Measurements from ENCODE around the gene SLC47A1.
"Not testable (repeated sequence)": the region's sequence is repeated elsewhere in the genome, so short reads cannot be mapped to it uniquely, and the experiment has no call there.

The SLC47A1 gene, protein sequence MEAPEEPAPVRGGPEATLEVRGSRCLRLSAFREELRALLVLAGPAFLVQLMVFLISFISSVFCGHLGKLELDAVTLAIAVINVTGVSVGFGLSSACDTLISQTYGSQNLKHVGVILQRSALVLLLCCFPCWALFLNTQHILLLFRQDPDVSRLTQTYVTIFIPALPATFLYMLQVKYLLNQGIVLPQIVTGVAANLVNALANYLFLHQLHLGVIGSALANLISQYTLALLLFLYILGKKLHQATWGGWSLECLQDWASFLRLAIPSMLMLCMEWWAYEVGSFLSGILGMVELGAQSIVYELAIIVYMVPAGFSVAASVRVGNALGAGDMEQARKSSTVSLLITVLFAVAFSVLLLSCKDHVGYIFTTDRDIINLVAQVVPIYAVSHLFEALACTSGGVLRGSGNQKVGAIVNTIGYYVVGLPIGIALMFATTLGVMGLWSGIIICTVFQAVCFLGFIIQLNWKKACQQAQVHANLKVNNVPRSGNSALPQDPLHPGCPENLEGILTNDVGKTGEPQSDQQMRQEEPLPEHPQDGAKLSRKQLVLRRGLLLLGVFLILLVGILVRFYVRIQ

DNA sequence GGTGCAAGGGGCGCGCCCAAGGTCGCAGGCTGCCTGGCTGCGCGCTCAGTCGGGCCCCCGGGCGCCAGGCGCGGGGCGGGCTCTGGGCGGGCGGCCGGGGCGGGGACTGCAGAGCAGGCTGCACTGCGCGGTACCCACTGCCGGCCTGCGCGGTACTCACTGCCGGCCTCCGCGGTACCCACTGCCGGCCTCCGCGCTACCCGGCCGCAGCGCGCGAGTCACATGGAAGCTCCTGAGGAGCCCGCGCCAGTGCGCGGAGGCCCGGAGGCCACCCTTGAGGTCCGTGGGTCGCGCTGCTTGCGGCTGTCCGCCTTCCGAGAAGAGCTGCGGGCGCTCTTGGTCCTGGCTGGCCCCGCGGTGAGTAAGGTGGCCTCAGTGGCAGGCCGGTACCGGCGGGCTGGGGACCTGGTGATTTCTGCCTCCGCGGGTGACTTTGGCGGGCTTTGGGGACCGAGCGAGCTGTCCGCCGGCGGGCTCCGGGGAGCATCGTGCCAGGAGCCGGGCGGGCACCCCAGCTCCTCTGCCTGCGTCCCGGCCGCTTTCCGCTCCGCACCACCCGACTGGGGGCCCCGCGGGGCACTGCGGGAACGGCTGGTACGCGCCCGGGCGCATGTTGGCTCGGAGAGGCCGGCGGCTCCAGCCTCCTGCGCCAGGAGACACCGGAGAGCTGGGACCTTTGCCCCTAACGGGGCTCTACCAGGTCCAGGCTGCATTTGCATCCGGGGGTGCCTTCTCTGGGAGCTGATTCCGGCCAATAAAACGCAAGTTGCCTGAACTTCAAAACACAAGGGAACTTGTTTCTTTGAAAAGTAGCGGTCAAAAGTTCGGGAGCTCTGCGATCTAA is at the start of gene SLC47A1:
Gene SLC47A1 (plus strand): TSS at position 137 of the 844 bp plus-strand sequence. CDS start 86 bp downstream, at position 223.
- peaks cover 14% of the 10 kb centered on the region for H3K4me1 Mint-ChIP-seq
- peak within 1 kb of the TSS; percentile 61 for H3K4me3 Mint-ChIP-seq
- DNase-seq (ENCODE audit: low spot score in 2 of 2): peak in 1 of 2 donors; percentile 54
- H3K36me3 Mint-ChIP-seq: no peaks in the 10 kb centered on the region
- peak; percentile 79 for ATAC-seq
- no peaks in the 10 kb centered on the region for H3K9me3 Mint-ChIP-seq
- no peak within 1 kb of the TSS for H3K27ac Mint-ChIP-seq

DNA sequence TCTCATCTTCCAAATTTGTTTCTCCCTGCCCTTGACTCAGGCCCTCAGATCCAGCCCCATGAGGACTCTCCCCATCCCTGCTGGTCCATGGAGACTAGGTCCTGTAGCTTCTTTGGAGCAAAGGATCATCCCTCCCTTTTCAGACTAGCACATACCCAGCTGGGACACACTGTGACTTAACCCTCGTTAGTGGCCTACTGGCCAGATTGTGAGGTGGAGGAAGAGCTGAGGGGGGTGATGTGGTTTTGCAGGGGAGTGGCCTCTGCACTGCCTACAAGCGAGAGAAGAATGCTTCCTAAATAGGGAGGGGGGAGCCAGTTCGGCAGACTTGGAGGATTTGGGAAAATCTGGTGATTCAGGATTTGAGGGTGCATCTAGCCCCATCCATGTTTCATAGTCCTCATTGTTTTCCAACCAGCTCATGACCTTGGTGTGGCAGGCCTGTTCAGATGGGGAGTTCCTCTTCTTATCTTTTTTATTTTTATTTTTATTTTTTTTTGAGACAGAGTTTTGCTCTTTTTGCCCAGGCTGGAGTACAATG is 47.8 kb upstream of the SLC47A1 start:
- Mint-ChIP-seq H3K9me3 (no peaks in the 10 kb centered on the region), H3K4me1 (no peaks in the 10 kb centered on the region), H3K27ac (no peak overlapping the region), H3K36me3 (no peaks in the 10 kb centered on the region), H3K4me3 (no peak overlapping the region)
- ATAC-seq: no peak
- DNase-seq (ENCODE audit: low spot score in 2 of 2): no peak

DNA sequence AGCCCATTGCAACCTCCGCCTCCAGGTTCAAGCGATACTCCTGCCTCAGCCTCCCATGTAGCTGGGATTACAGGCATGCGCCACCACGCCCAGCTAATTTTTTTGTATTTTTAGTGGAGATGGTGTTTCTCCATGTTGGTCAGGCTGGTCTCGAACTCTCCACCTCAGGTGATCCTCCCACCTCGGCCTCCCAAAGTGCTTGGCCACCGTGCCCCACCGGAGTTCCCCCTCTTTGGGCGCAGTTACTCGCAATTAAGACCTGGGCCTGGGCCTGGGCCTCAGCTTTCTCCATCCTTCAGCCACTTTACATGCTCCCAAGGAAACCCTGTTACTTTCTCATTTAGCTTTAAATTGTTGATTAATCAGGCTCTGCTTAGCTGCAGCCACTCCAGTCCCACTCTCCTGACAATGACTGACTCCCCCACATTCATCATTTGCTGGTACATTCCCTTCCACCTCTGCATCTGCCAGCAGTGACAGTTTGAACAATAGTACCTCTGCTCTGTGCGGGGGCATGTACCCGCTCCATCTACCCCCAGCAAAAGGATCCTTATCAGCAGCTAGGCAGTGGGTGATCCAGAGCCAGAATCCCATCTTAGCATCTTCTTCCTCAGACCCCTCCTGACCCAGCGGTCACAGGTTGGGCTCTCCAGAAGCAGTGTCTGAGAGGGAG is 47.2 kb upstream of the SLC47A1 start:
- no peak overlapping the region for H3K4me3 Mint-ChIP-seq
- DNase-seq (ENCODE audit: low spot score in 2 of 2) (no peak), ATAC-seq (no peak)
- H3K9me3 Mint-ChIP-seq: no peaks in the 10 kb centered on the region
- H3K4me1 Mint-ChIP-seq: no peaks in the 10 kb centered on the region
- no peaks in the 10 kb centered on the region for H3K36me3 Mint-ChIP-seq
- H3K27ac Mint-ChIP-seq: peak overlapping the region; percentile 24

DNA sequence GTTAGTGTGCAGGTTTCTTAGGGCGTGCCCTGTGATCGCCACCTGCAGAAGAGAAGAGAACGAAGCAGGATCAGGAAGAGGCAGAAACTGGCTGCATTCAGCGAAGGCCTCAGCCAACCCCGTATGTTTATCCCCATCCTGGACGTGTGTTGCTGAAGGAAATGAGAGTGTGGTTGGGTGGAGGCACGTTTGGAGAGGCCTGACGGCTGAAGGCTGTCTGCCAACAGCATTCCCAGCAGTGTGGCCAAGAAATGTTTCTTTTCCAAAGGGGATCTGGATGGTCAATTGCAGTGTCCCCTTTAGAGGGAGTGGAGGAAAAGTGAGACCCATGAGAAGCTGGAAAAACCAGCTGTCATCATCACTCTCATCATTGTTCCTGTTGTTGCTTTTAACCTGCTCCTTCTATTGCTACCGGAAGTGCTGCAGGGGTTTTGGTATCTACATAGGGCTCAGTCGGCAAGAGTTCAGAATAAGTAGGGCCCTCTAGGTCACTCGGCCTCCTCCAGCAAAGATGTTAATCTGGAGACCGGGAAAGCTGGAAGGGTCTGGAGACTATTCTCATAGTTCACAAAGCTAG is 46.5 kb upstream of the SLC47A1 start:
- Mint-ChIP-seq H3K4me3 (no peak overlapping the region), H3K36me3 (no peaks in the 10 kb centered on the region), H3K9me3 (no peaks in the 10 kb centered on the region), H3K4me1 (no peaks in the 10 kb centered on the region), H3K27ac (peak overlapping the region; percentile 24)
- ATAC-seq: no peak
- no peak for DNase-seq (ENCODE audit: low spot score in 2 of 2)

DNA sequence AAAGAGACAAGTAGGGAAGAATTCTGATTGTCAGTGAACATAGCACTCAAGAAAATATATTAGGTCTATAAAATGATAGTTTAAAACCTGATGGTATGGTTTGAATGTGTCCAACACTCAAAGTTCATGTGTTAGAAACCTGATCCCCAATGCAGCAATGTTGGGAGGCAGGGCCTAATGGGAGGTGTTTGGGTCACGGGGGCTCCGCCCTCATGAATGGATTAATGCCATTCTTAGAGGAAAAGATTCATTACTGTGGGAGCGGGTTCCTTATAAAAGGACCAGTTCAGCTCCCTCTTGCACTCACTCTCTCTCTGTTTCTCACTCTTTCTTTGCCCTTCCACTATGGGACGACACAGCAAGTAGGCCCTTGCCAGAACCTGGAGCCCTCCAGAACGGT is 41.5 kb upstream of the SLC47A1 start:
- no peak for ATAC-seq
- H3K4me3 Mint-ChIP-seq: no peak overlapping the region
- H3K4me1 Mint-ChIP-seq: peaks cover 1% of the 10 kb centered on the region

DNA sequence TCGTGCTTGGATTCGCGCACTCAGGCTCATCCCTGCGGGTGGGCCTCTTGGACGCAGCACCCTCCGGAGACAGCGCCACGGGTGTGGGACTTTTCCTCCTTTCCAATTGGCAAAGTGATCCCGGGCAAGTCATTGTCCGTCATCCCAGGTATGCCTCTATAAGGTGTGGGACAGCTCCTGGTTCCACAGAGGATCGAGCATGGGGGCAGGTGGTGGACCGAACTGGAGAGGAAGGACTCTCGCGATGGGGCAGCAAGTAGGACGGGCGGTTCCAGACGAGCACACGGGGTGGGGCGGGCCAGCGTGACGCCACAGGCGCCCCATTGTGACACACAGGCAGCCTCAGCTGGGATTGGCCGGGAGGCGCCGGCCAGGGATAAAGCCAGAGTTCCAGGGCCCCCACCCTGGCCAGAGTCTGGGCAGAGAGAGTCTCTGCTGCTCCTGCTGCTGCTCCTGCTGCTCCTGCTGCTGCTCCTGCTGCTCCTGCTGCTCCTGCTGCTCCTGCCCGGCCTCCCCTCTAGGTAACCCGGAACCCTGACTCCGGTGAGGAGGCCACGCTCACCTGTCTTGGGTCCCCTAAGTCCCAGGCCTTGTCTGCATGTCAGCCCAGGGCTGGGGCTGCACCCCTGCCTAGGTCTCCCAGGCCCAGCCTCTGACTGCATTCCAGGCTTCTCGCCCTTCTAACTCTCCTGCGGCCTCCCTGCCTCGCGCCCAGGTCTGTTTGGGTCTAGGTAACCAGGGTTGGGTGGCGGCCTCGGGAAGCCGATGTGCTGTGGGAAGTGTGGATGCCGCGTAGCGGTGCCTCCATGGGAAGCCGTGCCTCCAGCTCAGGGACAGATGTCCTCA is 38.5 kb upstream of the SLC47A1 start:
- H3K4me3 Mint-ChIP-seq: no peak overlapping the region
- DNase-seq (ENCODE audit: low spot score in 2 of 2): no peak
- H3K9me3 Mint-ChIP-seq: no peaks in the 10 kb centered on the region
- ATAC-seq: no peak
- H3K4me1 Mint-ChIP-seq: peaks cover 10% of the 10 kb centered on the region
- H3K27ac Mint-ChIP-seq: no peak overlapping the region
- H3K36me3 Mint-ChIP-seq: no peaks in the 10 kb centered on the region

More for the DNA sequence above, 41.5 kb upstream of the SLC47A1 start:
- Mint-ChIP-seq H3K9me3 (no peaks in the 10 kb centered on the region), H3K27ac (no peak overlapping the region), H3K36me3 (no peaks in the 10 kb centered on the region)
- no peak for DNase-seq (ENCODE audit: low spot score in 2 of 2)

DNA sequence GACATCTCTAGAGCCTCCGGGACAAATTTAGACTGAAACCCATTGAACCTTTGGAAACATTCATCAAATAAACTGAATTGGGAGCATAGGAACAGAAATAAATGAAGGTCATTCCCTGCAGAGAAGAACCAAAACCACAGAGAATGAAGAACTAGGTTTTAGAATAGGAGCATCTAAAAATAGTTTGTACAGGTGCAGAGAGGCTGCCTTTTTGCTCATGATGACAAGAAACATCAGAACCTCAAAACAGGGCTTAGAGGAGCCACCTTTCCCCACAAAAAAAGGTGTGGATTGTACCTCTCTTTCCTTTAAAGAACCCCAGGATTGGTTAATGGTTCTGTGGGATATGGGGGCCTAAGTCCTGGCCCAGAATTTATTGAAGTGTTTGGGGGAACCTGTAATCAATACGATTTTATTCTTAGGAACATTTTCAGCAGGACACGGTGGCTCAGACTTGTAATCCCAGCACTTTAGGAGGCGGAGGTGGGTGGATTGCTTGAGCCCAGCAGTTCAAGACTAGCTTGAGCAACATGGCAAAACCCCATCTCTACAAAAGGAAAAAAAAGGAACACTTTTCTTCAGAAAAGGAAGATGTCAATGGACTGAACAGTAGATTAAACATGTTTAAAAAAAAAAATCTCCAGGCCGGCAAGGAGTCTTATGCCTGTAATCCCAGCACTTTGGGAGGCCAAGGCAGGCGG is 37.7 kb upstream of the SLC47A1 start:
- no peaks in the 10 kb centered on the region for H3K36me3 Mint-ChIP-seq
- no peaks in the 10 kb centered on the region for H3K9me3 Mint-ChIP-seq
- H3K4me1 Mint-ChIP-seq: peaks cover 10% of the 10 kb centered on the region
- H3K4me3 Mint-ChIP-seq: no peak overlapping the region
- peak overlapping the region; percentile 58 for H3K27ac Mint-ChIP-seq
- DNase-seq (ENCODE audit: low spot score in 2 of 2): no peak
- ATAC-seq: no peak

DNA sequence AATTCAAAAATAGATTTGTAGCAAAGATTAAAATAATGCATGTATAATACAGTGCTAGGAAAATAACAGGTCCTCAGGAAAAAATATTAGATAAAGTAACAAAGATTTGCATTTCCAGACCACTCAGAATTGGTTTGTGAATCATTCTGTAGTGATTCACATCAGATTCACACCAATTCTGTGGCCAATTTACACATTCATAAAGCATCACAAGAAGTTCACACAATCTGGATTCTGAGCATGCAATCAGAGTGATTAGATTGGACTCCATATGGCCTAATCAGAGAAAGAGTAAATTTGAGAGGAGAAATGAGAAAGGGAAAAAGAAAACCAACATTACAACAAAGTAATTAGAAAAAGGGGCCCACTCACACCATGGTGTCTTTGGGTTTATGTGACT is 36.0 kb upstream of the SLC47A1 start:
- peak; percentile 64 for ATAC-seq
- no peak for DNase-seq (ENCODE audit: low spot score in 2 of 2)
- H3K9me3 Mint-ChIP-seq: no peaks in the 10 kb centered on the region
- H3K4me3 Mint-ChIP-seq: no peak overlapping the region
- no peaks in the 10 kb centered on the region for H3K36me3 Mint-ChIP-seq
- H3K4me1 Mint-ChIP-seq: peaks cover 13% of the 10 kb centered on the region
- H3K27ac Mint-ChIP-seq: no peak overlapping the region

DNA sequence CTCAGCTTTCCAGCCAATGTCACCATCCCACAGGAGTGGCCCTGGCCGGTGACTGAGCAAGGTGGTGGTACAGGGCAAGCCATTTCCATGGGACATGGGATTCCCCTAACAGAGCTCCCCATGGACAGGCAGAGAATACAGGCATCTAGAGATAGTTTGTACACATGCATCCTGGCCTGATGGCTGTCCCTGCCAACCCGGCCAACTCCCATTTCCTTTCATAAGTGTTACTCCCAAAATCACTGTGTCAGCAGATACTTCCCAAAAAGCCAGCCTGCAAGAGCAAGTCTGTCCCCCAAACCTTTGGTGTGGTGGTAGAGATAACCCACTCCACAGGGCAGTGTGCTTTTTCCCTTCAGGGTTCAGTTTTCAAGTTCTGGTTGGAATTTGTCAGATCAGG is 32.4 kb upstream of the SLC47A1 start:
- H3K4me3 Mint-ChIP-seq: no peak overlapping the region
- no peaks in the 10 kb centered on the region for H3K9me3 Mint-ChIP-seq
- no peaks in the 10 kb centered on the region for H3K36me3 Mint-ChIP-seq
- no peak overlapping the region for H3K27ac Mint-ChIP-seq
- ATAC-seq: no peak
- no peak for DNase-seq (ENCODE audit: low spot score in 2 of 2)
- H3K4me1 Mint-ChIP-seq: peaks cover 18% of the 10 kb centered on the region

DNA sequence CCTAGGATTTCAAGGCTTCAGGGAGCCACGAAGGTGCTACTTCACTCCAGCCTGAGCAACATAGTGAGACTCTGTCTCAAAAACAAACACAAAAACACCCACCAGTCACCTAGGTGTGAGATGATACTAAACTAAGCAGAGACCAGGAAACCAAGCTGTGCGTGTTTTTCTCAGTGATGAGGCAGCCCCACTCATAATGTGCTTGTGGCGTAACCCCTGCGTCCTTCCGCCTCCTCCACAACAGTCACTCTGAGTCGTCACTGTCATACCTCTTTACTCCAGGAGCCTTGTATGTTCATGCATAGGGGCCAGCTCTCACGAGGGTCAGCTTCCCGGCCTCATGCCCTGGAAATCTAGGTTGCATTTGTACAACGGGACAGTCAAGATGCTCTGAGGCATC is 31.1 kb upstream of the SLC47A1 start:
- peaks cover 10% of the 10 kb centered on the region for H3K36me3 Mint-ChIP-seq
- peaks cover 13% of the 10 kb centered on the region for H3K4me1 Mint-ChIP-seq
- DNase-seq (ENCODE audit: low spot score in 2 of 2) (peak; percentile 37 to 81), ATAC-seq (peak; percentile 99)
- no peak overlapping the region for H3K4me3 Mint-ChIP-seq
- H3K27ac Mint-ChIP-seq: no peak overlapping the region
- H3K9me3 Mint-ChIP-seq: no peaks in the 10 kb centered on the region

DNA sequence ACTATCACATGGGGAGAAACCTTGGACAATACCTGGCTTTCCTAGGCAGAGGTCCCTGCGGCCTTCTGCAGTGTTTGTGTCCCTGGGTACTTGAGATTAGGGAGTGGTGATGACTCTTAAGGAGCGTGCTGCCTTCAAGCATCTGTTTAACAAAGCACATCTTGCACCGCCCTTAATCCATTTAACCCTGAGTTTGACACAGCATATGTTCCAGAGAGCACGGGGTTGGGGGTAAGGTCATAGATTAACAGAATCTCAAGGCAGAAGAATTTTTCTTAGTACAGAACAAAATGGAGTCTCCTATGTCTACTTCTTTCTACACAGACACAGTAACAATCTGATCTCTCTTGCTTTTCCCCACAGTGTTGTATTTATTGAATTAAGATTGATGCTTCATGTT is 28.1 kb upstream of the SLC47A1 start:
- ATAC-seq; H3K27ac Mint-ChIP-seq; H3K4me3 Mint-ChIP-seq; H3K9me3 Mint-ChIP-seq; DNase-seq (ENCODE audit: low spot score in 2 of 2): not testable (repeated sequence)
- peaks cover 19% of the 10 kb centered on the region for H3K4me1 Mint-ChIP-seq
- H3K36me3 Mint-ChIP-seq: peaks cover 25% of the 10 kb centered on the region

DNA sequence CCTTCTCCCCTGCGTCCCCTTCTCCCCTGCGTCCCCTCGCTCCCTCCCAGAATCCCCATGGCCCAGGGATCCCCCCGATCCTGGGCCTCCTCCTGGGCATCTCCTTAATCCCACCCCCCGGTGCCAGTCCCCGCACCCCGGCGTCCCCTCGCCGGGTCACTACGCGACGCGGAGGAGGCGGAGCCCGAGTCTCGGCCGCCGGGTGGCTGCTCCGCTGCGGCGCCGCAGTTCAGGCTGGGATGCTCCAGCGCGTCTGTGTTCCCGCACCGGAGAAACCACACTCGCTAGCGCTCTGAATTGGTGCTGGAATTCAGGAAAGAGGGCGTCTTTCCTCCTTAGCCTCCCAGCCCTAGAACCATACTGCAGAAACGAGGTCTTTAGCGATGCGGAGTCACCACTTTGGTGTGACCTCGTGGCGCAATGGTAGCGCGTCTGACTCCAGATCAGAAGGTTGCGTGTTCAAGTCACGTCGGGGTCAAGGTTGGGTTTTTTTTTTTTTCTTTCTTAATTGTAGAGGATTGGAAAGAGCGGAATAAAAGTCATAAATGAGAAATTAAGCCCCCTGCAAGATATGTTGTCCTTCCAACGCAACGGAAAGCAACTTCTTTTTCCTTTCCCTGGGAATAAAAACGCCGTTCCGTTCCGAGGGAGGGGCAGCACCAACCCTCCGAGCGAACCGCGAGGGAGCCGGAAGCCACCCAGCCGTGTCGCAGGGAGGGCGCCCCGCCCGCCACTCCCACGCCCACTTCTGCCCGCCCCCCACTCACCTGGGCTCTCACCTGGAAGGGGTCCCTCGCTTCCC is 25.7 kb upstream of the SLC47A1 start:
- DNase-seq (ENCODE audit: low spot score in 2 of 2) (peak; percentile 84 to 96), ATAC-seq (peak; percentile 89)
- Mint-ChIP-seq H3K9me3 (no peaks in the 10 kb centered on the region), H3K27ac (peak overlapping the region; percentile 100), H3K36me3 (peaks cover 25% of the 10 kb centered on the region), H3K4me1 (peaks cover 13% of the 10 kb centered on the region), H3K4me3 (peak overlapping the region; percentile 81)

DNA sequence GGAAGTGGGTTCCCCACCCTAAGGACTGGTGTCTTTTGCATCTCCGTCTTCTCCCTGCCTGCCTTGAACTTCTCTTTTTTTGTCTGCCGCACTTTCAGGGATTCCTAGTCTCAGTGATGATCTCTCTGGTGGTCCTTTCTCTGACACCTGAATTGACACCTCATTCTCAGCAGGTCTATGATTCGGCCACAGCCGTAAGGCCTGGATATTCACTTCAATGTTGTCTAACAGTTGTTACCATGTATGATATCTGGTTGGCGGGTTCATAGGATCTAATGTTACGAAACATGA is 25.1 kb upstream of the SLC47A1 start:
- H3K36me3 Mint-ChIP-seq: peaks cover 25% of the 10 kb centered on the region
- peak overlapping the region; percentile 100 for H3K27ac Mint-ChIP-seq
- peak overlapping the region; percentile 81 for H3K4me3 Mint-ChIP-seq
- no peak for DNase-seq (ENCODE audit: low spot score in 2 of 2)
- no peaks in the 10 kb centered on the region for H3K9me3 Mint-ChIP-seq
- no peak for ATAC-seq
- H3K4me1 Mint-ChIP-seq: peaks cover 12% of the 10 kb centered on the region

Data from stimulated activated effector memory CD8-positive, alpha-beta T cell treated with anti-CD3 and anti-CD28 coated beads, Interleukin-12 subunit alpha, Interleukin-12 subunit beta, amount 100 ng/mL, for 72 hours (primary cell).